SU-DHL-6 (cell line): ENCODE data around the gene ACTN1.

Experiments used
- H2AFZ ChIP-seq: fragments of 200-600 bp; sonication (generic); 2 replicates; pipeline ENCODE4 v1.6.1; 2014; ENCODE audit warnings: low read depth, mild to moderate bottlenecking, moderate library complexity, mixed read lengths, antibody characterized with exemption, low read length; ENCODE audit not compliant: severe bottlenecking
- H3F3A ChIP-seq: fragments of 200-600 bp; shearing (Covaris generic); 2 replicates; pipeline ENCODE4 v1.6.0; 2016; ENCODE audit warnings: antibody characterized with exemption, mild to moderate bottlenecking; ENCODE audit not compliant: insufficient read depth
- H3K27ac ChIP-seq: fragments of 200-600 bp; sonication (generic); 2 replicates; pipeline ENCODE4 v1.5.1; 2016; ENCODE audit warnings: low read depth, mild to moderate bottlenecking, low read length, moderate library complexity, mixed read lengths
- H3K27me3 ChIP-seq: fragments of 200-600 bp; sonication (generic), shearing (Covaris generic); 2 replicates; pipeline ENCODE4 v1.6.0; 2014; ENCODE audit warnings: mild to moderate bottlenecking, low read length
- H3K36me3 ChIP-seq: fragments of 200-600 bp; sonication (generic); 2 replicates; pipeline ENCODE4 v1.6.1; 2014; ENCODE audit warnings: mild to moderate bottlenecking, low read length, mixed read lengths
- H3K4me2 ChIP-seq: fragments of 300-600, 200-600 bp; shearing (Covaris generic), sonication (generic); 2 replicates; pipeline ENCODE4 v1.6.0; 2014; ENCODE audit warnings: low read length, low read depth, mild to moderate bottlenecking; ENCODE audit not compliant: poor library complexity, severe bottlenecking
- H3K4me3 ChIP-seq: fragments of 200-600 bp; sonication (generic); 2 replicates; pipeline ENCODE4 v1.5.1; 2014; ENCODE audit warnings: antibody characterized with exemption, low read length, mild to moderate bottlenecking, mixed read lengths; ENCODE audit not compliant: insufficient read depth, poor library complexity, severe bottlenecking
- H3K79me2 ChIP-seq: fragments of 200-600 bp; sonication (generic); 2 replicates; pipeline ENCODE4 v1.6.1; 2014; ENCODE audit warnings: mild to moderate bottlenecking, low read length, moderate library complexity; ENCODE audit not compliant: insufficient read depth
- H3K9ac ChIP-seq: fragments of 200-600 bp; sonication (generic); 2 replicates; pipeline ENCODE4 v1.7.0; 2014; ENCODE audit warnings: mild to moderate bottlenecking, low read length
- H3K9me2 ChIP-seq: fragments of 200-600 bp; sonication (generic); replicated peaks from 2 replicates; pipeline ENCODE4 v1.6.1; 2014; ENCODE audit warnings: low read length; ENCODE audit not compliant: insufficient read depth
- H3K9me3 ChIP-seq: fragments of 200-600 bp; sonication (generic); 2 replicates; pipeline ENCODE4 v1.6.1; 2014; ENCODE audit warnings: low read length, mixed read lengths; ENCODE audit not compliant: insufficient read depth
- H4K20me1 ChIP-seq: fragments of 200-600 bp; sonication (generic); 2 replicates; pipeline ENCODE4 v1.6.1; 2014; ENCODE audit warnings: low read depth, mild to moderate bottlenecking, antibody characterized with exemption, low read length, moderate library complexity, mixed read lengths
- EZH2phosphoT487 ChIP-seq: fragments of 200-600 bp; sonication (generic), shearing (Covaris generic); conservative IDR thresholded peaks from 2 replicates; pipeline ENCODE4 v1.6.1; 2018; ENCODE audit warnings: mild to moderate bottlenecking, antibody characterized with exemption, low read length, moderate library complexity, mixed read lengths
- TF ChIP-seq, protein P1 (sequence below): fragments of 200-600 bp; sonication (generic); IDR thresholded peaks from one replicate; pipeline ENCODE4 v1.5.1; 2017; ENCODE audit warnings: antibody characterized with exemption, mild to moderate bottlenecking, low read length, moderate library complexity; ENCODE audit not compliant: insufficient read depth, poor library complexity, severe bottlenecking

ACTN1 gene

GRCh38 chr14:68967459-68967940 is 11.6 kb downstream of the ACTN1 start:
- H3K27ac ChIP-seq: no peak overlapping the region
- H3K79me2 ChIP-seq: no peaks in the 10 kb centered on the region
- H3F3A ChIP-seq: no peaks in the 10 kb centered on the region
- H2AFZ ChIP-seq: no peak overlapping the region
- H3K9me2 ChIP-seq: no peaks in the 10 kb centered on the region
- H3K36me3 ChIP-seq: no peaks in the 10 kb centered on the region
- H3K4me2 ChIP-seq: no peak overlapping the region
- no peaks in the 10 kb centered on the region for H4K20me1 ChIP-seq
- H3K9me3 ChIP-seq: no peaks in the 10 kb centered on the region
- TF ChIP-seq EZH2phosphoT487: no peak
- TF ChIP-seq, protein P1, sequence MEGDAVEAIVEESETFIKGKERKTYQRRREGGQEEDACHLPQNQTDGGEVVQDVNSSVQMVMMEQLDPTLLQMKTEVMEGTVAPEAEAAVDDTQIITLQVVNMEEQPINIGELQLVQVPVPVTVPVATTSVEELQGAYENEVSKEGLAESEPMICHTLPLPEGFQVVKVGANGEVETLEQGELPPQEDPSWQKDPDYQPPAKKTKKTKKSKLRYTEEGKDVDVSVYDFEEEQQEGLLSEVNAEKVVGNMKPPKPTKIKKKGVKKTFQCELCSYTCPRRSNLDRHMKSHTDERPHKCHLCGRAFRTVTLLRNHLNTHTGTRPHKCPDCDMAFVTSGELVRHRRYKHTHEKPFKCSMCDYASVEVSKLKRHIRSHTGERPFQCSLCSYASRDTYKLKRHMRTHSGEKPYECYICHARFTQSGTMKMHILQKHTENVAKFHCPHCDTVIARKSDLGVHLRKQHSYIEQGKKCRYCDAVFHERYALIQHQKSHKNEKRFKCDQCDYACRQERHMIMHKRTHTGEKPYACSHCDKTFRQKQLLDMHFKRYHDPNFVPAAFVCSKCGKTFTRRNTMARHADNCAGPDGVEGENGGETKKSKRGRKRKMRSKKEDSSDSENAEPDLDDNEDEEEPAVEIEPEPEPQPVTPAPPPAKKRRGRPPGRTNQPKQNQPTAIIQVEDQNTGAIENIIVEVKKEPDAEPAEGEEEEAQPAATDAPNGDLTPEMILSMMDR: no peak
- no peak overlapping the region for H3K9ac ChIP-seq
- no peaks in the 10 kb centered on the region for H3K27me3 ChIP-seq
- H3K4me3 ChIP-seq: no peak overlapping the region

DNA sequence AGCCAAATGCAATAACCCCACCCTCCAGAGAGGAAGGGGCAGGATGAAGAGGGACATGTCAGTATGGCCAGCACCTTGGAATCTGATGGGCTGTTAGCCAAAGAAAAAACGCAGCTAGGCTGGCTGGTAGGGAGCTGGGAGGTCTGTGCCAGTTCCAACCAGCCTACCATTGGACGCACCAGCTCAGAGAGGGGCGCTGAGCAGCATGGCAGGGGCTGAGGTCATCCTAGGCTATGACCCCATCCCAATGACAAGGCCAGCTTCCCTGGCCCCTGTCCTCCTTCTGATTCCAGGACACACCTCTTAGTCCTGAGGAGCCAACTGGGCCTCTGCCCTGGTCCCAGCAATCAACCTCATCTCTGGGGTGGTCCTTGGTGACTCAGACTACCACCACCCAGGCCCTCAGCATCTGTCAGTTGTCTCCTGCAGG is 12.2 kb downstream of the ACTN1 start:
- no peak for TF ChIP-seq EZH2phosphoT487
- TF ChIP-seq, protein P1: no peak
- H3K79me2 ChIP-seq: no peaks in the 10 kb centered on the region
- no peak overlapping the region for H3K9ac ChIP-seq
- no peaks in the 10 kb centered on the region for H3K27me3 ChIP-seq
- no peak overlapping the region for H3K27ac ChIP-seq
- H3K4me3 ChIP-seq: no peak overlapping the region
- no peaks in the 10 kb centered on the region for H3F3A ChIP-seq
- H3K4me2 ChIP-seq: no peak overlapping the region
- no peak overlapping the region for H2AFZ ChIP-seq
- no peaks in the 10 kb centered on the region for H3K36me3 ChIP-seq
- no peaks in the 10 kb centered on the region for H4K20me1 ChIP-seq
- no peaks in the 10 kb centered on the region for H3K9me2 ChIP-seq
- H3K9me3 ChIP-seq: no peaks in the 10 kb centered on the region

DNA sequence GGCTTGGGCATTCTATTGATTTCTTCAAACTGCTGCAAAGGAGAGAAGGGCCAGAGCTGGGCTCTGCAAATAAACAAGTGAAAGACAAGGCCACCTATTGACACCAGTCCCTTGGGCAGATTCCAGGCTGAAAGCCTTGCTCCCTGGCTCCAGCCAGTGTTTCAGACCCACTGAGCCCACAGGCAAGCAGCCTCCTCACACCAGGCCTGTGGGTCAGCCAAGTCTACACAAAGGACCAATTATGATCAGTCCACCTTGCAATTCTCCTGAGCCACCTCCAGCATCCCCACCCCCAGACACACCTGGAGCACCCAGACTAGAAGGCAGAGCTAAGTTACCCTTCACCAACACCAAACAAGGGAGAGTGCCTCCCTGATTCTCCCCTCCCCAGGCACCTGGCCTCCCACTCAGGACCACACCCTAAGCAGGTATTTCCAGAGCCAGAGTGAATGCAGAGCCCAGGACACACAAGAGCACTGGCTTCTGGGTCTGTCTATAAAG is 13.8 kb downstream of the ACTN1 start:
- H3K79me2 ChIP-seq: no peaks in the 10 kb centered on the region
- no peaks in the 10 kb centered on the region for H3K9me3 ChIP-seq
- H3K27me3 ChIP-seq: no peaks in the 10 kb centered on the region
- H3K4me2 ChIP-seq: no peak overlapping the region
- H3K9me2 ChIP-seq: no peaks in the 10 kb centered on the region
- no peak overlapping the region for H3K4me3 ChIP-seq
- H2AFZ ChIP-seq: no peak overlapping the region
- H4K20me1 ChIP-seq: no peaks in the 10 kb centered on the region
- H3K27ac ChIP-seq: no peak overlapping the region
- TF ChIP-seq EZH2phosphoT487: no peak
- TF ChIP-seq, protein P1: no peak
- no peaks in the 10 kb centered on the region for H3F3A ChIP-seq
- H3K9ac ChIP-seq: no peak overlapping the region
- no peaks in the 10 kb centered on the region for H3K36me3 ChIP-seq
